GOT3 (cell line): ENCODE results near the gene ANO10.
"Not testable (repeated sequence)": the region's sequence is repeated elsewhere in the genome, so short reads cannot be mapped to it uniquely, and the experiment has no call there.

Experiments
- DNase-seq: peaks from one replicate; lab custom pipeline; 2025; ENCODE audit warnings: mixed read lengths; lab: John Stamatoyannopoulos, UW

ANO10 gene

DNA sequence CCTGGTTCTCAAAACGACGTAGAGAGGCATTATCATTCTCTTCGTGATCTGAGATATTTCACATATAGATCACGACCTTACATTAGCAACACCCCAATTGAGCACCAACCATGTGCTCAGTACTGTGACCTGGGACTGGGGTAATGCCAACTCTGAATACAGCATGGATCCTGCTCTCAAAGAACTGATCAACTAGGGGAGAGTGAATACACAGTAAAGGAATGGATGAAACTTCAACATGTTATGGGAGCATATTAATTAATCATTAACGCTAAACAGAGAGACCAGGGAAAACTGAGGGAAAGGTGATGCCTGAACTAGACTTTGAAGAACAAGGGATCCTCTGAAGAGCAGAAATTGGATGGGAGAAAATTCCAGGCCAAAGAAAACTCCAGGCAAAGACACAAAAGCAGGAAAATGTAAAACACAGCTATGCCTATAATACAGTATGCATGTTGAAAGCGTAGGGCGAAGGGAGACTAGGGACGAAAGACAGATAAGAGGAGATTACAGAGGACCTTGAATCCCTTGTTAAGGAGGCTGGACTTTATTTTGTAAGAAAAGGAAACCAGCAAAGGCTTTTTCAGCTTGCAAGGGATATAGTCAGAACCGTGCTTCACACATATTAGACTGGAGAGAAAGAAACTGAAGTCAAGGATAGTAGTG lies 105.7 kb downstream of the ANO10 start:
- no peak for DNase-seq

DNA sequence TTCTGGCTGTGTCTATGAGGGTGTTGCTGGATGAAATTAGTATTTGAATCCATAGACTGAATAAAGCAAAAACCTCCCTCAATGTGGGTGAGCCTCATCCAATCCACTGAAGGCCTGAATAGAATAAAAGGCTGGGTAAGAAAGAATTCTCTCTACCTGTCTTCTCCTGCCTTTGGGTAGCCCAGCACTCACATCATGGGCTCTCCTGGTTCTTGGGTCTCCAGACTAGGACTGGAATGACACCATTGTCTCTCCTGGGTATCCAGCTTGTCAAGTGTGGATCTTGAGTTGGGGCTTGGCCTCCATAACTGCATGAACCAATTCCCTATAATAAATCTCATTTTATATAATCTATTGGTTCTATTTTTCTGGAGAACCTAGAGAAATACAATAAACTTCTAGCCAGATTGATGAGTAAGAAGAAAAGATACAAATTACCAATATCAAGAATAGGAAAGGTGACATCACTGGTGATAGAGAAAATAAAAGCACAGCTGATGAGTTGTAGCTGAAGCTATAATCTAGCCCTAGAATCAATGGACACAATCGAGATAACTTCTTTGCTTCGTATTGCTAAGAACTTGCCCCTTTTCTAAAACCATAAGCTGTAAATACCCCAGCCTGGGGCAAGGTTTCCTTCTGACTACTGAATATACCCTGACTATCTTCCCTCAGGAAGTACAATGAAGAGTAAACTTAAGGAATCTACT lies 106.4 kb downstream of the ANO10 start:
- DNase-seq = no peak

DNA sequence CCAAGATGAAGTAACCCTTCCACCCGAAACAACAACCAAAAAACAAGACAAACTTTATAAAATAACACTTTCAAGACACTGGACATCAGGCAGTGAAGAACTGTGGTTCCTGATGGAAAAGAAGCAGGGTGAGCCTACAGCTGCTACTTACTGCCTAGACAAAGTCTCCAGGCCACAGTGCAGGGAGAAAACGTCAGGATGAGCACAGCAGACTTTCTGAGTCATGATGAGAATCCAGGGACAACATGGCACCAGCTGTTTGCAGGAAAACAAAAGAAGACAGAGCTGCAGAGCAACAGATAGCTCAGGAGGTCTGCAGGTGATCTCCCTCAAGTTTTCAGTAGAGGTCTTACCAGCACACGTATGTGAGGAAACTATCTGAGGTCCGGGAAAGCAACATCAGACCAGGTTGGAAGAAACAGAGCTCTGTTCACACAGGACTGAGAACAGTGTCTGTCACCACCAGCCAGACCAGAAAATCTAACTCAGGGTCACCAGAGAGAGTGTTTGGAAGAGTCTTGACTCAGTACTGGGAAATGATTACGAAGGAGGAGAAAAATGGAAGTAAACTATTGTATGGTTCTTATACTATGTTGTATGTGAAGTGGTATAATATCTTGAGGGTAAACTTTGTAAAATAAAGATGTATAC lies 108.9 kb downstream of the ANO10 start:
- DNase-seq = no peak

DNA sequence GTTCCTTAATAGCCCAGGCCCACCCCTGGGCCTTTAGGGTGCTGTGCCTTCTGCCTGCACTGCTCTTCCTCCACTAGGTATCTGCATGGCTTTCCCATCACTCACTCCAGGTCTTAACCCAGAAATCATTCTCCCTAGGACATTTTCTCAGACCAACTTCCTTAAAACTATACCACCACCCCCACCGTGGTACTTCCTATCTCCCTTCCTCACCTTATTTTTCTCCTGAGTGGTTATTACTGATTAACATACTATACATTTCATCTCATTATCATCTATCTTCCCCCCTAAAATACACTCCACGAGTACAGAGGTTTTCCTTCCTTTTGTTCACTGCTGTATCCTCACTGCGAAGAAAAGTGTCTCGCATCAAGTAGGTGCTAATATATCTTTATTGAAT lies 115.2 kb downstream of the ANO10 start:
- no peak for DNase-seq

DNA sequence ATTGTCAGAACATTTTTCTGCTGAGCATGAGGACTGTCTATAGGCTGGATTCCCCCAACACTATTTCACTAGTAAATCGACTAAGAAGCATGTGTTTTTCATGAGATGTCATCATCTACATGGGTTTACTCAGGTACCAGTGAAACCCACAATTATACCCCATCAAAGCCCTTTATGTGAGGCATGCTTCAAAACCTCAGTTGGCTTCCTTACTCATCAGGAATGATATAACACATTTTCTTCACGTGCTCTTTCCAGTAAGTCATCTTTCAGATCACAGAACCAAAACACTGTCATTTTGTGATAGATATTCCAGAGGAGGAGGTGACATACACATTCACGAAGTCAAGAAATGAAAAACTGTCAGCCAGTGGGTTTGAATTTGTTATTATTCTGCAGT lies 116.5 kb downstream of the ANO10 start:
- DNase-seq = no peak

DNA sequence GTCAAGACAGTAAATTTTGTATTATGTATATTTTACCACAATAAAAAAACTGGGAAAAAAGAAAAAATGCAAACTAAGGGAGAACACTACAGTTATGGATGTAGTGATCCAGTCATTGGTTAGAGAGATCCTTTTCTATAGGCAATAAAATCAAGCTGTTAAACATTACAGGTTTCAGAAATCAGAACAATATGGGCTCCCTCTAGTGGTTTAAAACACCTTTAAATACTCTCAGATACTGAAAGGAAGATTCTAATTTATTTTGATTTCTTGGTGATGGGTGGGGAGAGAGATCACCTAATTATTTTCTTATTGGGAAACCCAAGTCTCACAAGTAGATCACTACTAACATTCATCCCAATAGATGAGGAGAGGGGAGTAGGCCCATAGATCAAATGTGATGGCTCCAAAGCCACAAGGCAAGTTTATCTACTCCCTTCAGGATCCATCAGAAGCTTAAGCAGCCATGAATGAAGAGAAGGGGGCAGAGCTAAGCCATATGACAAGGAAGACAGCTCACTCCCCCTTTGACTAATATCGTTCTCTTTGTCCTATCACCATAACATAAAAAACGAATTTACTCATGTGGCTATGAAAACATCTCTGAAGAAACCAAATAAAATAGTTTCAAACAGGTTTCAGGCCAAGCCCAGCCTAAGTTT lies 118.6 kb downstream of the ANO10 start:
- no peak for DNase-seq

DNA sequence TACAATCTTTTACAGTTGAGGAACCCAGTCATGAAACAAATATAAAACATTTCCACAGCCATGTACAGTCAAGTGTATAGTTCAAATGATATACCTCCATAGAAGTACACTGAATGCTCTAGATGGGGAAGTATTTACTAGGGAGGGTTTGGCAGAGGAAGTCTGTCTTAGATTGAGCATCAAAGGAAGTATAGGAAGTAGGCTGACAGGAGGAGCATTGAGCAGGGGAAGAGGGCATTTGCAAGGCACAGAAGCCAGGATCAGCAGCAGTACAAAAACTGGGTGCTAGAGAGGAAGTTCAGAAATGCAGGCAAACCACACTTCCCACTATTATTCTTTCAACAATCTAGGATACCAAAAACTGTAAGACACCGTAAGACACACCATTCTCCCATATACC lies 122.6 kb downstream of the ANO10 start:
- DNase-seq = no peak

DNA sequence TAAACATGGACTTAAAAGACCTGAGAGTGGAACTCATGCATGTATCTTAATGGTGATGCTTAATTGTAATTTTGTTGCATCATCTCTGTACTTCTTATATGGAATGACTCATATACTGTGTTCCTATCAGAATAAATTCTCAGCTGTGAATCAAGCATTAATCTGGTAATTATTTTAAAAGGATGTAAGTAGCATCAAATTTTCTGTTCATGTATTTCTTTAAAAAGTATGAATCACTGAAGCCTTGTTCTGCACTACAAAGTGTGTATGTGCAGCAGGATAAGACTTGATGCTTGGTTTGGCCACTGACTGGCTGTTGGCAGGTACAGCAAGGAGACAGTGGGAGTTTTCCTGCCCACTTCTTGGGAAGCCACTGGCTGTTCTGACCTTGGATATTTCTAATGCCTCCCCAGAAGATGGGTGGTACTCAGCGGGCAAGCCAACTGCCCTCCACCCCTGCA lies 123.9 kb downstream of the ANO10 start:
- no peak for DNase-seq

DNA sequence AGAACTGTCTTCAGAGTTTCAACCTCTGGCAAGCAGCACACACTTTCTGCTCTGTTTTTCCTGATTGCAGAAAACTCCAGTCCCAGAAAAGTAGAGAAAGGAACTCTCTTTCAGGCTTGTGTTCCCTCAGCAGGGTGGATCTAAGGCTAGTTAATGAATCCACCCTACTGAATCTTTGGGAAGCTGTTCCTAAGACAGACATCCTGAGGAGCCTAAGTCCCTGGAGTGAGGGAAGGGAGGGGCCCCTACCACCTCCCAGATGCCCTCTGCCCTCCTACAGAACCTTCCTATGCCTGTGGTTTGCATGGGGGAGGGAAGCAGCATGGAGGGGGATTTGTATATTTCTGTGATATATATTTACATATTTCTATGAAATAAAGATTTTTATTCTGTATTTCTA lies 124.4 kb downstream of the ANO10 start:
- no peak for DNase-seq

DNA sequence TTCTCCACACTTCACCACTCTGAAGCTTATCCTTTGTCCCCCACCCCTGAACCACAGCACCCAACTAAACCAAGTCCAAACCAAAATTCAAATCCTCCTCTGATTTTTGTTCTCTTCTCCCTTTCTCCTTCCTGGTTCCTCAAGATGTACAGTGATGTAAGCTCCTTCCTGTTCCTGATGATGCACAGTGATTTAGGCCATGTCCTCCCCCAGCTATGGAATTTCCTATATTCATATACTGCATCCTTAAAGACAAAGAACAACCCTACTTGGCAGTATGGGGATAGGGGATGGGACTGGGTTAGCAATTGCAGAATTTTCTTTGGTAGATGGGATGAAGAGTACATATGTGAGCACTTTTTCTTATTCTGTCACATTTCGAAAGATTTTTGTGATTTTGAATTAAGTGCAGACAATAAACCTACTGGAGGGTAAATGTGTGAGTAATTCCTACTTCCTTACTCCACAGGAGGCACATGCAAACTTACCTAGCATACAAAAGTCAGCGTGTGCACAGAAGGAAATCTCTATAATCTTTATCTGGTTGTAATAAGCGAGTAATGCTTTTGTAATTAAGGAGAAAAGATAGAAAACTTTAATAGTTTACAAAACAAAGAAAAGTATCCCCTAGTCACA lies 125.0 kb downstream of the ANO10 start:
- DNase-seq = no peak

DNA sequence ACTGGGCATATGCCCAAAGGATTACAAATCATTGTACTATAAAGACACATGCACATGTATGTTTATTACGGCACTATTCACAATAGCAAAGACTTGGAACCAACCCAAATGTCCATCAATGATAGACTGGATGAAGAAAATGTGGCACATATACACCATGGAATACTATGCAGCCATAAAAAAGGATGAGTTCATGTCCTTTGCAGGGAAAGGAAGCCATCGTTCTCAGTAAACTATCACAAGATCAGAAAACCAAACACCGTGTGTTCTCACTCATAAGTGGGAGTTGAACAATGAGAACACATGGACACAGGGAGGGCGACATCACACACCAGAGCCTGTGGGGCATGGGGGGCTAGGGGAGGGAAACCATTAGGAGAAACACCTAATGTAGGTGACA lies 128.9 kb downstream of the ANO10 start:
- DNase-seq = not testable (repeated sequence)

DNA sequence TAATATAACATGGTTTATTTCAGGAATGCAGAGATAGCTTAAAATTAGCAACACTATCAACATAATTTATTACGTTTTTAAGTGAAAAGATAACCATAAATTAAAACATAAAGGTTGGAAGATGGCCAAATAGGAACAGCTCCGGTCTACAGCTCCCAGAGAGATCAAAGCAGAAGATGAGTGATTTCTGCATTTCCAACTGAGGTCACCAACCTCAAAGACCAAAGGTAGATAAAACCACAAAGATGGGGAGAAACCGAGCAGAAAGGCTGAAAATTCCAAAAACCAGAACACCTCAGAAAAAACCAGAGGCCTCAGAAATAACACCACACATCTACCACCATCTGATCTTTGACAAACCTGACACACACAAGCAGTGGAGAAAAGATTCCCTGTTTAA lies 130.0 kb downstream of the ANO10 start:
- DNase-seq = not testable (repeated sequence)

DNA sequence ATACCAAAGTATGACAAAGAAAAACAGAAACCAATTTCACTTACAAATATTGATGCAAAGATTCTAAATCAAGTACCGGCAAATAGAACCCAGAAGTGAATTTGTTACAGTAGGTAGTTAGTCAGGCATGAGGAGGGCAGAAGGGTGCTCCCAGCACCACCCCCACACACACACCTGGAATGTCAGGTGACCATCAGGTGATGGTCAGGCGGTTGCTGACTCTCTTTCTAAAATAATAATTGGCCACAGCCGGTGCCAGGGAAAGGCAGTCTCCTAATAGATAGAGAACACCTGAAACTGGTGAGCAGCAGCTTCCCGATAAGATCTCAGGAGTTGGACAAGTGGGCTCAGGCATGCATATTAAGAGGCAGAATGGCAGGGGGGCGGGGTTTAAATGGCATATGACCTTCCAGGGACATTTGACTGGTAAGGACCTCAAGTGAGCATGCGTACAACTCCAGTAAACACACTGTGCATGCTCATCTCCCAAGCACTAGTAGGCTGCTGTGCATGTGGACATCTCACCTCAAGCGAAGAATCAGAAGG lies 131.1 kb downstream of the ANO10 start:
- no peak for DNase-seq

DNA sequence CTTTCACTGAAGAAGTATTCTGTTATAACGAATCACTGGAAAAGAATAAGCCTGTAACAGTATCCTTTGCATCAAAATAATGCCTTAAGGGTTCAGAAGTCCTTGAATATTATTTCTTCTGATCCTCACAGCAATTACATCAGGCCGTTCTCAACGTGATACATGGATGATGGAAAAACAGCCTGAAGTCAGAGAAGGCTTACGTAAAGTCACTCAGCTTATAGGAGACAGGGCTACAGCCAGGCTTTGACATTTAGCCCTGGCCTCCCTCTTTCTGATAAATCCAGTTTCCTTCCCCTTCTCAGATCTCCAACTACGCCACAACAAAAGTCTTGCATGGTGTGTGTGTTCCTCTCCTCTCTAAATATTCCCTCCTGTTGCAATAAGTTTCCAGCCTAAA lies 131.9 kb downstream of the ANO10 start:
- DNase-seq = no peak

DNA sequence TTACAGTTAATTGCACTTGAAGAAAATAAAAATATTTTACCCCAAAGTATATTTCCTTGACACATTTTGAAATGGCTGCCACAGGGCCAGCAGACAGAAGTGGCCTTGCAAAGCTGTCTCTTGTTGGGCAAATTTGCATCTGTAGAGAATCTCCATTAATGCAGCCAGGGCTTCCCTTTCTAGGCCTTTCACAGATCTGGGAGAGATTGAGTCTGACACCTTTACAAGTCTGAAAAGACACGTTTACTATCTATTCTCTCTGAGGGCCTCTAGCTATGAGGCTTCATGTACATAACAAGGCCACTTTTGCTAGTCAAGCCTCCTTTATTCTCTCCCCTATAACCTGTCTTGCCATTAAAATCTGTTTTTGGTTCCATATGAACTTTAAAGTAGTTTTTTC lies 135.9 kb downstream of the ANO10 start:
- DNase-seq = no peak

DNA sequence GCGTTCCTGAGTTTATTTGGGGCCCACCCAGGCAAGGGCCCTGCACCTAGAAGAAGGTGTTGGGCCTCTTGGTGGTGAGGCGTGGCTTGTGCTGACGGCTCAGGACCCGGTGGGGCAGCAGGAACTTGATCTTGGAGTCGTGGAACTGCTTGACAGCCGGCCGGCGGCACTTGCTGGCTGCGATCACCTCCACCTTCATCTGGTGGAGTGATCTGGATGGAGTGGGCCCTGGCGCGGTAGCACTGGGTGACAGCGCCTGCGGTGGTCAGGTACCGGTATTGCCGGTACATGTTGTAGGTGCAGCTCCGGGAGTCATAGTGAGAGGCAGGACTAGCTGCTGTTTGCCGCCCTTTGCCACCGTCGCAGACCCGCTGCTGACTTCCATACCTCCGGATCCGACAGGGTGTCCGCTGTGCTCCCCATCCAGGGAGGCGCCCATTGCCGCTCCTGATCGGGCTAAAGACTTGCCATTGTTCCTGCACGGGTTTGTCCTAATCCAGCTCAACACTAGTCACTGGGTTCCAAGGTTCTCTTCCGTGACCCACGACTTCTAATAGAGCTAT lies 136.8 kb downstream of the ANO10 start:
- no peak for DNase-seq

DNA sequence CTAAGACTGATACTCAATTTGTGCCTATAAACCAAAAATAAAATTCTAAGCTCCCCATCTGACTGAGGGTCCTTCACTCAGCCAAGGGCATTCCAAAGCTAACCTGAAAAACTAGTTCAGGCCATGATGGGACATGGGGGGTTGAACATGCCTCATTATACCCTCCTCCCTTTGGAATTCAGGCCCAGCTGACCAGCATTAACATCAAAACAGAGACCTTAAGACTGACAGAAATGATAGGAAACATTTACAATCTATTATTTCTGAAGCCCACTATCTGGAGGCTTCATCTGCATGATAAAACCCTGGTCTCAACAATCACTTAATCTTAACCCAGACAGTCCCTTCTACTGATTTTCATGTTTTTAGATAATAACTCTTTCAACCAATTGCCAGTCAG lies 140.4 kb downstream of the ANO10 start:
- no peak for DNase-seq

DNA sequence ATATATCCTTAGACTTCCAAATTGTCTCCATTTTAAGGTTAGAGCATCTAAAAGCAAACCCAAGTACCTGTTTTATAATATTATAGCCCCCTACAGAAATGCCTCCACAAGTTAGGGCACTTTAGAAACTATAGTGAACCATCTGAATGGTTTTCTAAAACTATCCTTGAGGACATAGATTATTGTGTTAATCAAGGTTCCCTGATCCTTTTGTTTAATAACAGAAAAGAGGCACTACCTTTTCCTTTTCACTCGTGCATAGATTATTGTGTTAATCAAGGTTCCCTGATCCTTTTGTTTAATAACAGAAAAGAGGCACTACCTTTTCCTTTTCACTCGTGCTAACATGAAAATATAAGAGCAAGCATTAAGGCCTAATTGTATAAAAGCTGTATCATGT lies 143.0 kb downstream of the ANO10 start:
- not testable (repeated sequence) for DNase-seq

DNA sequence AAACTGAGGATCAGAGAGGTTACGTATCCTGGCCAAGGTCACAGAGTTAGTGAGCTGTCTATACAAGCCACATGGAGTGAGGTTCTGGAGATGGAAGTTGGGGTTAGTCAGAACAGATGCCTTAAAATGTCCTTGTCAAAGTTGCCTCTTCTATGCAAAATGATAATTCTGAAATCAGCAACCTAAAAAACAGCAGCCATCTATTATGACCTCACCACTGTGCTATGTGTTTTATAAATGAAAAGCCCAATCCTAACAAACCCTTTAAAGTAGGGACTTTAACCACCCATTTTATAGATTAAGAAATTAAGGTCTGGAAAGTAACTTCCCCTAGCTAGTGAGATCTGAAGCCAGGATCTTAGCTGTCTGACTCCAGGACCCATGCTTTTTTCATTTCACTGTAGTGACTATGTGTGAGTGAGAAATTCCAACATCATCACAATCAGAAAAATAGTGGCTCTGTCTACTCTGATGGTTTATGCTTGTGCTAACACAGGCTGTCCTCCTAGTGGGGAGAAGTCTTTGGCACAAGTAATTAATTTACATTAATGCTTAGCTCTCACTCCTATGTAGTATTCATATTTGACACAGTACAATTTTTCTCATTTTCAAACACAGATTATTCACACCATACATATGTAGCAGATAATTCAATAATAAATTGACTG lies 143.6 kb downstream of the ANO10 start:
- DNase-seq = no peak

DNA sequence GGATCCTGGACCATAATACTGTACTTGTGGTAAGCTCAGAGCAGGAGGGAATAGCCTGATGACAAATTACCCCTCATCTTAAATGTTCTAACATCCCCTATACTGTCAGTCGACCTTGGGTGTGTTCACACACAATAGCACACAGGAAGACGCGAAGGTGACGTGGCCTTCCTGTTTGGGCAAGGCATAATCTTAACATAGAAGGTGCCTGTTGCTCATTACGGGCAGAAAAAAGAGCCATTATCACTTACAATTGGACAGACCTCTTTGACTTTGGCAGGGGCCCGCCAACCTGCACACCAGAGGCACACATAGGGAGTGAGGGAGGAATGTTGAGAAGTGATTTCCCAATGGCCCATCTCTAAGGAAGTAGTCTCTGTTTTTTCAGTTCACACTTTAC lies 144.2 kb downstream of the ANO10 start:
- no peak for DNase-seq

DNA sequence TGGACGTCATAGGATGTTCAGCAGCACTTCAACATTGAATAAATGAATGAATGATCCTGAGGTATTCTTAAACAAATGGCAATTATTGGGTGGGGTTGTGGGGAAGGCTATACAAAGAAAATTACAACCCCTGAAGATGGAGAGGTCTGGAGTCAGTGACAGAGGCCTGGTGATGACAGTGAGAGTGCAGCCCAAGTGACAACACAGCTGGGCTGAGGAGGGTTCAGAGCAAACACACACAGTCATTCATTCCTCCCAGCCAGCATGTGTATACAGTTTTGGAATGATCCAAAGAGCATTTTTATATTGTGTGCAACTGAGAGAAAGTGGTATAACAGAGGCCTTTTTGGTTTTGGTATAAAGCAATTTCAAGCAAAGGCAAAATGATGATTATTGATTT lies 148.1 kb downstream of the ANO10 start:
- DNase-seq = no peak
